DMS53 (cell line): ENCODE results near the gene MSMP.

Experiments used
- DNase-seq: peaks from one replicate; lab custom pipeline; 2025; lab: John Stamatoyannopoulos, UW

Gene MSMP, protein sequence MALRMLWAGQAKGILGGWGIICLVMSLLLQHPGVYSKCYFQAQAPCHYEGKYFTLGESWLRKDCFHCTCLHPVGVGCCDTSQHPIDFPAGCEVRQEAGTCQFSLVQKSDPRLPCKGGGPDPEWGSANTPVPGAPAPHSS

DNA sequence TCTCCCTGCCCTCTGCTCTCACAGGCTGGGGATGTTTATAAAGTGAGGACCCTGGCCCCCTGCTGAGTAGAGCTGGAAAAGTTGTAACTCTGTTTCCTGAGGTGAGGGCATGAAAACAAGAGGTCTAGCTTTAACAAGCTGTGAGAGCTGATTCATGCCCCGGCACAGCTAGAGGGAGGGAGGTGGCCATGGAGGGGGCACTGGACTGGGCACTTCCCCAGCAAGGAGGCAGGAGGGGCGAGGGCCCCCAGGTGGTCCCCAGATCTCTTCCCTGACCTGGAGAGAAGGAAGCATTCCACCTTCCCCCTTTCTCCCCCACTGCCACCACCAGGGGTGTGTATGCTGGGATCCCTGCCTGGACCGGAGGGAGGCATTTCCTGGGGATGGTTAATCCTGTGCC is at the start of gene MSMP:
Gene MSMP (minus strand): TSS at position 13 of the 400 bp plus-strand sequence. CDS start 147 bp downstream, outside the sequence.
- DNase-seq = peak; percentile 4

DNA sequence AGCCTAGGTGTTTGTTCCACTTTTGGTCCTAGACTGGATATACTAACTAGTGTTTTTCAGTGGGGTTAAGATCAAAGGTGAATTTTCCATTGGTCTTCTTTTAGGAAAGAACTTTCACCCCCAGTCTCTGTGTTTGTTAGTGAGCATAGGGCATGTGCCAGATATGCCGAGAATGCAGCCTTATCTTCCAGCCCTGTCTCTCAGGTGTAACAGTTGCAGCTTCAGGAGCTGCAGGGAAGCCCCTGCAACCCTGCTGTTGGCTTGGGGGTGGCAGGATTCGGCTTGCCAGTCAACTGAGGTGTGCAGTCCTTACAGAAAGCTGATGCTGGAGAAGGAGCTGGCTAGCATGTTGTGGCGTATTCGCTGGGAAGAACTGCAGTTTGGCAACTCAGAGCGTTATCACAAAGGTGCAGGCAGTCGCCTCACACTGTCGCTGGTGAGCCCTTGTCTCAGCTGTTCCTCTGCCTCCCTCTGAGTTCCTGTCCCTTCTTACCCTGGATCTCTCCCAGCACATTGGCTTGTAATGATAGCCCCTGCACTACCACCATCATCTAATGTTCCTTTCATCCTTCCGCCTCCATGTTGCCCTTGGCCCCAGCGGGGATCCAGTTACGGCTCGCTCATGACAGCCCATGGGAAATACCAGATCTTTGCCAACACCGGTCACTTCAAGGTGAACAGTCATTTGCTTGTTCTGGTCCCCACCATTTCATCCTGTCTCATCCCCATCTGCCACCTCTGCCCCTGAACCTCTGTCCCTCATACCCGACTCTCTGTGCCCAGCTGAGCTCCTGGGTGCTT is 47.5 kb upstream of the MSMP start:
- no peak for DNase-seq

DNA sequence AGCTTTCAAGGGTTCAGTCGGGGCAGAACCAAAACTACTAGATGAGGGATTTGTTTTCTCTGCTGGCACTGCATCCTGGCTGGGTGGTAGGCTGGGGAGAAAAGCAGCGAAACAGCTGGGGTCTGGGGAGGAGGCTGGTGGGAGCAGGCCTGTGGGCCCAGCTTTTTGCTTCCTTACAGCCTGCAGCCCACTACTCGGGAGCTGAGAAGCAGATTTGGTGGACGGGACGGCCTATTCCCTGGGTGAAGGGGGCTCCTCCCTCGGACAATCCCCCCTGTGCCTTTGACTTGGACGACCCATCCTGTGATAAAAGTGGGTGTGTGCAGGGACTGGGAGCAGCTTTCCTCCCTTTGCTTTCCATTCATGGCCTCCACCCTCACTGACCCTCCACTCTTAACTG is 46.5 kb upstream of the MSMP start:
- no peak for DNase-seq

DNA sequence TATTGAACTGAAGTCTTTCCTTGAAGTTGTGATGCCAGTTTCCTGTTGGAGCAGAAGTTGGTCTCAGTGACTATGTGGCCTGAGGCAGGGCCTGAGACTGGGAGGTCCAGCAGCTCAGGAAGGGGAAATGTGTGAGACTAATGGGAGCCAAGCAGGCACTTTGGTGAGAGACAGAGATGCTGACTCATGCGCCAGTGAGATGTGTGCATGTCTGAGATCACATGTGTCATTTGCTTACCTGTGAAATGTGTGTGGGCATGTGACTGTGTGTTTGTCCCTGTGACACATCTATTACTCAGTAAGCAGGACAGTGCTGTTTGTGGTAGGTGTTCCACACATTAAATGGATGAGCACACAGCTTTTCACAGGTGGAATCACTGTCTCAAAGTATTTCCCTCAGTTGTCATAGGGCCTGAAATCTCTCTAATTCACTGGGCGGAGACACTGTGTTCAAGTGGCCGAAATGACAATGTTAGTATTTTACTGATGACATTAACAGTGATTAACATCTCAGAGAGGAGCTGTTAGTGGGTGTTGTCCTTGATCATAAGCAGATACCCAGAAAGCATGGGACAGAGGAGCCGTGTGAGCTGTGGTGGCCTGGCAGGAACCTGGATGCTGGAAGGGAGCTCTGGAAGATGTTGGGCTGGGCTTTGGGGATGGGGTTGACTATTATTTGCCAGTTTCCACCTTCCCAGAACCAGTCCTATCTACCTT is 44.7 kb upstream of the MSMP start:
- DNase-seq = peak; percentile 68

DNA sequence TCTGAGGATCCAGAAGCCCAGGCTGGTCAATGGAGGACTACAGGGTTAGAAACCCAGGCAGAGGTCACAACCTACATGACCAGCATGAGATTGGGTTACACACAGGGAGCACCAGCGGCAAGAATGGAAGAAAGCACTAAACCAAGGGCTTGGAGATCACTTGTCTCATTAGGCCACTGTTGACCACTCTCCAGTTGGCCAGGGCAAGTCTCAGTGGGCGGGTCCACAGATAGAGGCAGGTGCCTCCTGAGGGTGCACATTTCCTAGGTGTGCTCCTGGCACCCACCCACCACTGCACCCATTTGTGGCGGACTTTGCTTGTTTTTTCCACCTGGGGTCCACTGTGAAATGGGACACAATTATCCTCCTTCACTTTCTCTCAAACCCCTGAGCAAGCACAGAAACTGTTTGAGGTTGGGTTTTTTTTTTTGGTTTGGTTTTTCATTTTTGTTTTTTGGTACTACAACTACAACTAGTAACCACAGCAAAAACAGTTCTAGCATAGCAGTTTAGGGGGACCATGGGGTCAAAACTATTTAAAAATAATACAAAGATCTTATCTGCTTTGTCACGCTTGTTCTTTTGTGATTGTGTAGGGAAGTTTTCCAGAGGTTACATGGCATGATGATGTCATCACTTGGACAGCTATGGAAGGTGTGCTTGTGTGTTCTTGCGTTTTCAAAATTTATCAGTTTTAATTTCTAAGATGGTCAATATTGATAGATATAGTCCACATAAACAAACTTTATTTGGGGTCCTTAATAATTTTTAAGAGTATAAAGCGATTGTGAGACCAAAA is 43.4 kb upstream of the MSMP start:
- no peak for DNase-seq

DNA sequence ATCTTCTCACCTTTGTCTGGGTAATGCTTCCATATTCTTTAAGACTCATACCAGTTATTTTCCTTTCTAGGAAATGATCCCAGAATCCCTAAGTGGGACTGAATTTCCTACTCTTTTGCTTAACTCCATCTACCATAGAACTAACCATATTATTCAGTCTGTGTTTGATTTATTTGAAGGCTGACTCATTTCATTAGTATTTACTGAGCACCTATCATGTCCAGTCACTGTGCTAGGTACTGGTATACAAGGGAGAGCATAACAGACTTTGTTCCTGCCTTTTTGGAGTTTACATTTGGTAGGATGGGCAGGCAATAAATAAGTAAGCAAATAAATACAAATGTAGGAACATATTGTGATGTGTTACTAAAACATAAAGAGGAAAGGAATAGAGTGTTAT is 41.6 kb upstream of the MSMP start:
- no peak for DNase-seq

DNA sequence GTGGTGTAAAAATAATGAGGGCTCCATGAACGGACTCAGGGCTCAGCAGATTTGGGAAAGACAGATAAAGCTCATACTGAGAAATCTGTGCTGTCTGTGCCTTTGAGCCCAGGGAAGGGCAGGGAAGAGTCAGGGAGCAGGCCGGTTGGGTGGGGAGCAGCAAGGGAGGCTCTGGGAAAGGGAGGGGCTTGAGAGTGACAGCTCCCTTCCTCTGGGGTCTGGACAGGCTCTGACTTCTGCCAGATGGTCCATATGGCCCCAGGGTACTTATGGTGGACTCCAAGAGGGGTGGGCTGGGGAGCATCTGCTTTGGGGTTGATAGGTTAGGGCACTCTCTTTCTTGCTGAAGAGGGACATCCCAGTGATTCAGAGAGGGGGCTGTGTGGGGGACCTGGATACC is 39.4 kb upstream of the MSMP start:
- no peak for DNase-seq

DNA sequence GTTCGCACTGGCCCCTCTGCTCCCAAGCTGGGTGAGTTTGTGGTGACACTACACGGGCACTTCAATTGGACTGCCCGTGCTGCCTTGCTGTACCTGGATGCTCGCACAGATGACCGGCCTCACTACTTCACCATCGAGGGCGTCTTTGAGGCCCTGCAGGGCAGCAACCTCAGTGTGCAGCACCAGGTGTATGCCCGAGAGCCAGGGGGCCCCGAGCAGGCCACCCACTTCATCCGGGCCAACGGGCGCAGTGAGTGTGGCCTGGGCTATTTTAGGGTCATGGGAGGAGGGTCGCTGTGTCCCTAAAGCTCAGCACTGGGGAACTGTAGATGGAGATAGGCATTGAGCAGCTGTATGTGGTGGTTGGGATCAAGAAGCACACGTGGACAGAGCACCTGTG is 38.8 kb upstream of the MSMP start:
- DNase-seq = no peak

DNA sequence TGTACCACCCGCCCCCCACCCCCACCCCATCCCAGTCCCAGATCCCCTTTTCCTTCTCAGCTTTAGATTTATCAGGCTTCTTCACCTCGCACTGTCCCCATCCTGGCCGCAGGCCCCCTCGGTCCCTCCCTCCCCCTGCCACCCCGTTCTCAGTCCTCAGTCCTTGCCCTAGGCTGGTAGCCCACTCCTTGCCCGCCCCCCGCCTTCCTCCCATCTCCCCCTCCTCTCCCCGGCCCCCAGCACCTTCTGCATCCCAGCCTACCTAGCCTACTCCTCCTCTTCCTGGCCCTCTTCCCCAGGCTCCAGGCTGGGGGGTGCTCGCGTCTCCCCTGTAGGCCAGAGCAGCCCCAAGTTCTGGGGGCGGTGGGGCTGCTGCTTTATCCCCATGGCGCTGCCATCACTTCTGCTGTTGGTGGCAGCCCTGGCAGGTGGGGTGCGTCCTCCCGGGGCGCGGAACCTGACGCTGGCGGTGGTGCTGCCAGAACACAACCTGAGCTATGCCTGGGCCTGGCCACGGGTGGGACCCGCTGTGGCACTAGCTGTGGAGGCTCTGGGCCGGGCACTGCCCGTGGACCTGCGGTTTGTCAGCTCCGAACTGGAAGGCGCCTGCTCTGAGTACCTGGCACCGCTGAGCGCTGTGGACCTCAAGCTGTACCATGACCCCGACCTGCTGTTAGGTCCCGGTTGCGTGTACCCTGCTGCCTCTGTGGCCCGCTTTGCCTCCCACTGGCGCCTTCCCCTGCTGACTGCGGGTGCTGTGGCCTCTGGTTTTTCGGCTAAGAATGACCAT is 38.1 kb upstream of the MSMP start:
- DNase-seq = no peak

DNA sequence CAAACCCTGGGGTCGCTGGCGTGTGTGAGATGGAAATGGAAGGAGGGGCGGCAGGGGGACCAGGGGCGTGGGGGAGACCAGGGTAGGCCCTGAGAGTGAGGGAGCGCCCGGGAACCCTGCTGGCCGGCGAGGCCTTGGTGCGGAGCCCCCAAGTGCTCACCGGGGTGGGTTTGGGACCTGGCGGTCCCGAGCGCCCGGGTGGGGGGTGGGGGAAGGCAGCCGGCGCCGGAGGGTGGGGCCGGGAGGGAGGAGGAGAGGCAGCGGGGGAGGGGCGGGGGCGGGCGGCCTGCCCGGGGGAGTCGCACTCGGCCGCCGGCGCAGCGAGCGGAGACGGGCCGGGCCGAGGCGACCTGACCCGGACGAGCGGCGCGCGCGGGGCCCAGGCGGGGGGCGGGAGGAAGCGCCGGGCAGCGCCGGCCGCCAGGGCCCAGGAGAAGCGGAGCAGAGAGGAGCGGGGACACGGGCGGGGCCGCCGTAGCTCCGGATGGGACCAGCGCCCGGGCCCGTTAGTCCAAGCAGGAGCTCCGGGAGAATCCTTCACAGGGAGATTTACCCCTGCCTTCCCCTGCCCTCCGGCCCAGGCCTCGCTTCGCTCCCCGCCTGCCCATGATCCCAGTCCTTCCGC is 37.3 kb upstream of the MSMP start, which contains the start of gene NPR2:
Gene NPR2 (plus strand): TSS at position 295 of the 625 bp plus-strand sequence. CDS start 818 bp downstream, outside the sequence.
- DNase-seq = no peak

DNA sequence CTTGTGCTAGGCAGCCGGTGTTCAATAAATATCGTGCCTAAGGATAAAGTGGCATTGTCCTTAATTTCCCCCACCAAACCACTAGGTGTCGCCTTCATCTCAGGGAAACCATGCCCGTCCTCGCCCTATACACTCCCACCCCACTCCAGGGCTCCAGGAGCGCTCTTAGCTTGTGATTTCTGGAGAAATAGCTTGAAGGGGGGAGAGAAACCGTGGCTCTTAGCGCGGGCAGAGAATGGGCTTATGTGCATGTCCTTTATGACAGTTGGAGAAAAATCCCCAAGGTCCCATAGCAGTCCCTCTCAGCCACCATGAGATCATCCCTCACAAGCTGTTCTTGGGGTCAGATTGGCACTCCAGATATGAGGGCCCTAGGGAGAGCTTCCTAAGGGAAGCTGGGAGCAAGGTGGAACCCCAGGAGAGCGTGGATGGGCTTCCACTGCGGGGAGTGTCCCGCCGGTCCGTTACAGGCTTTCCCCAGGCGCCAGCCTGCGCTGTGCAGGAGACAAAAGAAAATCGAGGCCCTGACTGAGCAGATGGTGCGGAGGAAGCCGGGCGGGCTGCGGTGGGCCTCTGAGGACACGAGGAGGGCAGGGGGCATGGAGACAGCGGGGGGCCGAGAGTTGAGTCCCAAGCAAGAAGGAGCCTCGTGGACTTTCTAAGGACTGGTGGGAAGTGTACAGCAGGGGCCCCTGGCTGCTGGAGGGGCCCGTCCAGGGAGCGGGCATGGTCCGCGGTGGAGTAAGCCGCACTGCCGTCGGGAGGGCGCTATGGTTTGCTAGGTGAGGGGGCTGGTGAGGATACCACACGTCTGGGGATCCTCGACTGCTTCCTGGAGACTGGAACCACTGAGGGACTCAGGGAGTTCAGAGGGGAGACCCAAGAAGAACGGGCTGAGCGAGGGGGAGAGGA is 36.6 kb upstream of the MSMP start:
- DNase-seq = peak; percentile 77

DNA sequence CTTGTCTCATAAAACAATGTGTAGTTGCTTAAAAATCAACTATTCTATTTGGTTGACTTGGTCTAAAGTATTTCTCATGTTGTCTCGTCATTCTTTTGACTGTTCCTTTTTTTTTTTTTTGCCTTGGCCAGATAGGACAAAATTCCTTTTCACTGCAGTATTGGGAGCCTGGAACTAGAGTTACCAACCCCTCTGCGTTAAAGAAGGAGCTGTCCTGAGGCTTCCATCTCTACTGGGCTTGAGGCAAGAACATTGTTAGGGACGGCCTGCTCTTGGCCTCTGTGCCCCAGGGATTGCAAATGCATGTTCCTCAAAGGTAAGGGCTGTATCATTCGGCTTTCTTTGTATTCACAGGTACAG is 35.9 kb upstream of the MSMP start:
- no peak for DNase-seq

DNA sequence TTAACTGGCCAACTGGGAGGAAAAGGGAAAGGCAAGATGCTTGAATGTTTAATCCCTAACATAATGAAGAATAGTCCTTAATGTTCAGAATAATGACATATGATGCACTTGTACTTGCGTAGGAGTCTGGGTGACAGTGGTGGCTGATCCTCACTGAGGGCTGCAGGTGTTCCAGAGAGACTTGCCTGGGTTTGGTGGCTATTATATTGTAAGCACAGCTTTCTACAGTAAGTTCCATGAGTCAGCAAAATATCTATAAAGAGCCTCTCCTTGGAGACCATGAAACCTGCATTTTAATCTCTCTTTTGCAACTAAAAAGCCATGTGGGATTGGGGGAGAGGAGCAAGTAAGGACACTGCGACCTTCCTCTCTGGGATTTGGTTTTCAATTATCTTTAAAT is 35.5 kb upstream of the MSMP start:
- peak; percentile 41 for DNase-seq

DNA sequence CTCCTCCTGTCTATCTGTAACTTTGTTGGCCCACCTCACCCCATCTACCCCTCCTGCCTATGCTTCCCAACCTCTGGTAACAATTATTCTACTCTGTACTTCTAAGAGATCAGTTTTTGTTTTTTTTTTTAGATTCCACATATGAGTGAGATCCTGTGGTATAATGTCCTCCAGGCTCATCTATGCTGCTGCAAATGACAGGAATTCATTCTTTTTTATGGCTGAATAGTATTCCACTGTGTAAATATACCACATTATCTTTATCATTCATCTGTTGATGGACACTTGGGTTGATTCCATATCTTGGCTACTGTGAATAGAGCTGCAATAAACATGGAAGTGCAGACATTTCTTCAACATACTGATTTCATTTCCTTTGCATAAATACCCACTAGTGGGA is 29.3 kb upstream of the MSMP start:
- DNase-seq = no peak

DNA sequence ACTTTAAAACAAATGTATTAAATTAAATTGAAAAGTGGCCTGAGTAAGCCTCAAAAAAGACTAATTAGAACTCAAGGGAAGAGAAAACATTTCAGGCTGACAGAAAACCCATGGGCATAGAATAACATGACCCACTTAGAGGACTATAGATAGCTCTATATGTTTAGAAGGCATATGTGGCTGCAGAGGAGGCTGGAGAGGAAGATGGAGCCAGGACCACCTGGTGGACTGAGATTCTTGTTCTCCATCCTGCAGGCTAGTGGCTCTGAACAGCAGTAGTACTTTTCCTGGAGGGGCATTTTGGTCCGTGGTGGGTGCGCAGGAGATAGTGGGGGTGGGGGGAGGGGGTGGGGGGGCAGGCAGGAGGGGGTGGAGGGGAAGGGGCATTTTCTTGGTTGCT is 27.0 kb upstream of the MSMP start:
- DNase-seq = no peak

DNA sequence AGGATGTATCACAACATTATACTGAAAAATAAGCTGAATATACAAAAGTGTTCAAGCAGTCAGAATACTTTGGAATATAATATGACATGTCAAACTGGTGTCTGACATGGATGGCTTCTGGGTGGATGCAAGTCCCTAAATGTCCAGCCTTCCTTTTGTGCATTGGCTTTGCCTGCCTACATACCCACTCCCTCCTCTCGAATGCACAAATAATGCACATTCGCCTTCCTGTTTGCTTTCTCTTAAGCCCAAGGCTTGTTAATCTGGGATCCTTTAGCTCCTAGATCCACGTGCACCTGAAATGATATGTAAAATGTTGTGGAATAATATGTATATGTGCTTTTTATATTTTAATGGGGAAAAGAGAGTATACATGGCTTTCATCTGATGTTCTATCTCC is 24.4 kb upstream of the MSMP start:
- no peak for DNase-seq

DNA sequence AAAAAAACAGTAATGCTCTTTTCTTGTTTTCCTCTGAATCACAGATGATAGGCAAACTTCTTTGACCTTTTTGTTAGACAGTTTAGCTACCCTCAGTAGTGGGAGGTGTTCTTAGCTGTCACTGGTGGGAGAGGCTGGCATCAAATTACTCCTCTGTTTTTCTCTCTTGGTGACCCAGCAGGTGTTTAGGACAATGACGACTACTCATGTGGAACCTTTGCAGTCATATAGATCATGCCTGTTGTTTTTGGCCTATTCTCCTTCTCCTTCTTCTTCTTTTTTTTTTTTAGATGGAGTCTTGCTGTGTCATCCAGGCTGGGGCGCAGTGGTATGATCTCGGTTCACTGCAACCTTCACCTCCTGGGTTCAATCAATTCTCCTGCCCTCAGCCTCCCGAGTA is 21.9 kb upstream of the MSMP start:
- peak; percentile 91 for DNase-seq

DNA sequence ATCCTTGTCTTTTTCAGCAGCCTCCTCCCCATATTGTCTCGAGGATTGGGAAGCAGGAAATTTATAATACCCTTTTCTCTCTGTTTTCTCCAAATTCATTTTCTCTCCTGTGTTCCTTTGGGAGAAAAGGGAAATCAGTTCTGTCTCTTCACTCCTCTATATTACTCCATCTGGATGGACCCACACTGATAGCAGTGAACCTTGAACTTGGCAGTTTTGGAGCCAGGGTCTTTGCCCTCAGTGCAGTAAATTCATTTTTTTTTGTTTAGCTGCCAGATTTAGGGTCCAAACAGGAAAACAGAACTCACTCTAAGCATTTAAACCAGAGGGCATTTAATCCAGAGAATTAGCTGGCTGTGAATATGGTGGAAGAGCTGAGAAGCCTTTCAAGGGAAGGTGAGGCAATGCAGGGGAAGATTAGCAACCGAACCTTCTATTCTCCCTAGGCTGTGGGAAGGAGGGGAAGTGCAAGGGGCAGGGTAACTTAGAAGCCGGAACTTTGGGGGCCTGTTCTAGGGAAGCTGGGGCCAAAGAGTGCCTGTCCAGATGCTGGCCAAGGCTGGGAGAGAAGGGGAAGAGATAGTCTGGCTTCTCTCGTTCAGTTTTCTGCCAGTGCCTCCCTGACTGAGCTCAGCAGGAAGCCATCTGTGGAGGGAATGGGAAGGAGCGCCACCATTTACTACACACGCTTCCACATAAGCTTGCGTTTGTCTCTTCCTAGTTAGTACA is 21.0 kb upstream of the MSMP start:
- peak; percentile 58 for DNase-seq

DNA sequence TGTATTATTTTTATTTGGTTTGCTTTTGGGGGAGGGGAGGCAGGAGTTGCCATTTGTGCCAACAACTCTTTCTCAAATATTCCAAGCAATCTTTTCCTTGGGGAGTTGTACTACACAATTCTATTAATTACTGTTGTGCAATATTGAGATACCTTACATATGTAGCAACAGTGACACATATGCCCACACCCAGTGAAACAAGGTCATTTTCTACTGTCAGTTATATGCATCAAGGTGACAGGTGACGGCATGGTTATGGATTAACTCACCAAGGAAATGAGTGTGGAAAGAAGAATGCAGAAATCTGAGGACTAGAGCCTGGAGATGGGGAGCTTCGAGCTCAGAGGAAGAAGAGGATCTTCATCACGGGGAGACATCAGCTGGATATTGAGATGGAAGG is 17.9 kb upstream of the MSMP start:
- peak; percentile 51 for DNase-seq
